ENCODE results near the gene LIN54.

Gene LIN54

DNA sequence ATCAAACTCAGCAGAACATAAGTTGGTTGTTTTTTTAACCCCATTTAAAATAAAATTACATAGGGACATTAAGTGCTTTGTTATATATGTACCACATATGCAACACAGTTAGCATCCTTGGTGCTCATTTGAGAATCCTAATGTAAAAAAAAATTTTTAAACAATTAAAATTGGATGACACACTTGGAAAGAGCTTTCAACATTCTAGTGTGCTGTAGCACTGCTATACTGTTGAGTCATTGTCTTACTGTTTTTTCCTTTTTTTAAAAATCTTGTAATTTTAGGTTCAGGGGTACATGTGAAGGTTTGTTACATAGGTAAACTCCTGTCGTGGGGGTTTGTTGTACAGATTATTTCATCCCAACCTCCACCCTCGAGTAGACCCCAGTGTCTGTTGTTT is 97.3 kb downstream of the LIN54 start:
- no peaks in the 10 kb centered on the region for H3K27me3 Mint-ChIP-seq
- ATAC-seq (replicated peaks; ENCODE audit: extremely low read depth, poor library complexity, severe bottlenecking) (no peak), DNase-seq (ENCODE audit: low spot score in 2 of 2) (no peak)
- H3K36me3 Mint-ChIP-seq (ENCODE audit: insufficient read depth): peaks cover 7% of the 10 kb centered on the region
- no peaks in the 10 kb centered on the region for H3K9me3 Mint-ChIP-seq
- H3K4me1 Mint-ChIP-seq: no peaks in the 10 kb centered on the region
- H3K27ac Mint-ChIP-seq (ENCODE audit: low read depth): no peak overlapping the region
- H3K4me3 Mint-ChIP-seq: no peak overlapping the region

- H3K4me1 Mint-ChIP-seq: peaks cover 6% of the 10 kb centered on the region
- peaks cover 2% of the 10 kb centered on the region for H3K36me3 Mint-ChIP-seq (ENCODE audit: insufficient read depth)
- H3K27me3 Mint-ChIP-seq: no peaks in the 10 kb centered on the region
- H3K9me3 Mint-ChIP-seq: no peaks in the 10 kb centered on the region
- H3K4me3 Mint-ChIP-seq: no peak overlapping the region
- DNase-seq (ENCODE audit: low spot score in 2 of 2): no peak
- H3K27ac Mint-ChIP-seq (ENCODE audit: low read depth): no peak overlapping the region
- ATAC-seq (replicated peaks; ENCODE audit: extremely low read depth, poor library complexity, severe bottlenecking): no peak
Observed at GRCh38 chr4:82909326-82909725, 101.3 kb downstream of the LIN54 start.

GRCh38 chr4:82906469-82906868 is 104.2 kb downstream of the LIN54 start:
- peaks cover 6% of the 10 kb centered on the region for H3K4me1 Mint-ChIP-seq
- no peaks in the 10 kb centered on the region for H3K9me3 Mint-ChIP-seq
- no peak for ATAC-seq (replicated peaks; ENCODE audit: extremely low read depth, poor library complexity, severe bottlenecking)
- no peaks in the 10 kb centered on the region for H3K27me3 Mint-ChIP-seq
- no peak for DNase-seq (ENCODE audit: low spot score in 2 of 2)
- H3K4me3 Mint-ChIP-seq: no peak overlapping the region
- H3K36me3 Mint-ChIP-seq (ENCODE audit: insufficient read depth): peaks cover 2% of the 10 kb centered on the region
- no peak overlapping the region for H3K27ac Mint-ChIP-seq (ENCODE audit: low read depth)

- H3K27ac Mint-ChIP-seq (ENCODE audit: low read depth): peak overlapping the region; percentile 45
- no peak for ATAC-seq (replicated peaks; ENCODE audit: extremely low read depth, poor library complexity, severe bottlenecking)
Observed at GRCh38 chr4:82905205-82905604, 105.4 kb downstream of the LIN54 start.

DNA sequence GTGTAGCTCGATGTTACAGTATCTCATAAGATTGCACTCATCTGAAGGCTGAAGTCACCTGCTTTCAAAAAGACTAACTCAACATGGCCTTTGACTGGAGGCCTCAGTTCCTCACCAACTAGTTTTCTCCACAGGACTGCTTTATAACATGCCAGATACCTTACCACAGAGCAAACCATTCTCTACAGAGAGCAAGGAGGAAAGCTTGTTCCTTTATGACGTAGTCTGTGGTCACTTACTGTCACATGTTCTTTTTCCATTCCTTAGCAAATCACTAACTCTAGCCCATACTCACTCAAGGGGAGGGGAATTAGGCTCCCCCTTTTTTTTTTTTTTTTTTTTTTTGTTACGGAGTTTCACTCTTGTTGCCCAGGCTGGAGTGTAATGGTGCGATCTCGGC is 106.9 kb downstream of the LIN54 start:
- peaks cover 2% of the 10 kb centered on the region for H3K36me3 Mint-ChIP-seq (ENCODE audit: insufficient read depth)
- no peaks in the 10 kb centered on the region for H3K27me3 Mint-ChIP-seq
- no peak overlapping the region for H3K4me3 Mint-ChIP-seq
- H3K27ac Mint-ChIP-seq (ENCODE audit: low read depth): no peak overlapping the region
- peaks cover 6% of the 10 kb centered on the region for H3K4me1 Mint-ChIP-seq
- ATAC-seq (replicated peaks; ENCODE audit: extremely low read depth, poor library complexity, severe bottlenecking) (no peak), DNase-seq (ENCODE audit: low spot score in 2 of 2) (no peak)
- H3K9me3 Mint-ChIP-seq: no peaks in the 10 kb centered on the region

More at GRCh38 chr4:82905205-82905604, 105.4 kb downstream of the LIN54 start:
- Mint-ChIP-seq H3K27me3 (no peaks in the 10 kb centered on the region), H3K4me3 (no peak overlapping the region), H3K36me3 (ENCODE audit: insufficient read depth) (peaks cover 2% of the 10 kb centered on the region), H3K9me3 (no peaks in the 10 kb centered on the region), H3K4me1 (peaks cover 6% of the 10 kb centered on the region)
- DNase-seq (ENCODE audit: low spot score in 2 of 2): no peak

GRCh38 chr4:82901183-82901718 is 109.4 kb downstream of the LIN54 start:
- H3K4me3 Mint-ChIP-seq: no peak overlapping the region
- H3K27ac Mint-ChIP-seq (ENCODE audit: low read depth): no peak overlapping the region
- no peaks in the 10 kb centered on the region for H3K27me3 Mint-ChIP-seq
- ATAC-seq (replicated peaks; ENCODE audit: extremely low read depth, poor library complexity, severe bottlenecking) (no peak), DNase-seq (ENCODE audit: low spot score in 2 of 2) (no peak)
- no peaks in the 10 kb centered on the region for H3K9me3 Mint-ChIP-seq
- peaks cover 12% of the 10 kb centered on the region for H3K36me3 Mint-ChIP-seq (ENCODE audit: insufficient read depth)
- peaks cover 13% of the 10 kb centered on the region for H3K4me1 Mint-ChIP-seq

DNA sequence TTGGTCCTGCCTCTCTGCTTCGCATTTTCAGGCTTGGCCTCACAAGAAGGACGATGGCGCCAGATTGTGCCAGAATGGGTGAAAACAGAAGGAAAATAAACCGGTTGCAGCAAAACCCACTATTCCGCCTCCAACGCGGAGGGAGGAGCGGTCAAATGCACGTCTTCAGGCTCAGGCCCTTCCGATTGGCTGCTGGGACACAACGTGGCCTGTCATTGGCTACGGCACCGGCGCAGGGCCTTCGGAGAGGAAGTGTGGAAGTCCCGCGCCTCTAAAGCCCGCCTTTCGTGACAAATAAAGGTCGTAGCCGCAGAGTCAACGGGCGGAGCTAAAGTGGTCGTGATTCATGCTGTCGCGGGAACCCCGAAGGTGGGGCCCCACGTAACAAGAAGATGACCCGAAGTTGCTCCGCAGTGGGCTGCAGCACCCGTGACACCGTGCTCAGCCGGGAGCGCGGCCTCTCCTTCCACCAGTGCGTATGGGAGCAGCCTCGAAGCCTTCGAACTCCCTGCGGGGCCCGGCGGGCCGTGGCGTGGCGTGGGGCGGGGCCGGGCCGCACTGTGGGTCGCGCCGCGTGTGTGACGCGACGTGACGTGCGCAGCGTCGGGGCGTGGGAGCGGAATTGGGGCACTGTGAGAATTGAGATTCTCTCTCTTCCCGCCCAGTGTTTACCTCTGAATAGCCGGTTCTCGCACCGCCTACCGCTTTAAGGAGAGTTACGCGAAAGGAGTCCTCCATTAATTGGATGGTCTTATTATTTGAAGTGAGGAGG is 110.0 kb downstream of the LIN54 start, which contains the start of gene THAP9:
Gene THAP9, plus strand, starts transcription at position 325 of the 772 bp plus-strand sequence. Its CDS starts 68 bp downstream, at position 393.
- H3K36me3 Mint-ChIP-seq (ENCODE audit: insufficient read depth): peaks cover 14% of the 10 kb centered on the region
- ATAC-seq (replicated peaks; ENCODE audit: extremely low read depth, poor library complexity, severe bottlenecking) (peak; percentile 90), DNase-seq (ENCODE audit: low spot score in 2 of 2) (peak; percentile 91 to 97)
- H3K4me3 Mint-ChIP-seq: no peak within 1 kb of the TSS
- H3K27ac Mint-ChIP-seq (ENCODE audit: low read depth): no peak within 1 kb of the TSS
- H3K4me1 Mint-ChIP-seq: peaks cover 12% of the 10 kb centered on the region
- H3K9me3 Mint-ChIP-seq: no peaks in the 10 kb centered on the region
- H3K27me3 Mint-ChIP-seq: no peaks in the 10 kb centered on the region

- Mint-ChIP-seq H3K27me3 (no peaks in the 10 kb centered on the region), H3K27ac (ENCODE audit: low read depth) (no peak overlapping the region), H3K4me1 (peaks cover 7% of the 10 kb centered on the region), H3K4me3 (no peak overlapping the region), H3K36me3 (ENCODE audit: insufficient read depth) (peaks cover 14% of the 10 kb centered on the region), H3K9me3 (no peaks in the 10 kb centered on the region)
- no peak for ATAC-seq (replicated peaks; ENCODE audit: extremely low read depth, poor library complexity, severe bottlenecking)
- no peak for DNase-seq (ENCODE audit: low spot score in 2 of 2)
Observed at GRCh38 chr4:82900066-82900410, 110.6 kb downstream of the LIN54 start.

- Mint-ChIP-seq H3K4me1 (peaks cover 7% of the 10 kb centered on the region), H3K27me3 (no peaks in the 10 kb centered on the region), H3K27ac (ENCODE audit: low read depth) (no peak overlapping the region), H3K4me3 (no peak overlapping the region), H3K9me3 (no peaks in the 10 kb centered on the region), H3K36me3 (ENCODE audit: insufficient read depth) (peaks cover 16% of the 10 kb centered on the region)
- ATAC-seq (replicated peaks; ENCODE audit: extremely low read depth, poor library complexity, severe bottlenecking): no peak
- DNase-seq (ENCODE audit: low spot score in 2 of 2): no peak
Observed at GRCh38 chr4:82899374-82900065, 111.1 kb downstream of the LIN54 start.

GRCh38 chr4:82898322-82899243 is 112.0 kb downstream of the LIN54 start:
- Mint-ChIP-seq H3K27ac (ENCODE audit: low read depth) (no peak overlapping the region), H3K36me3 (ENCODE audit: insufficient read depth) (peaks cover 24% of the 10 kb centered on the region), H3K4me1 (peaks cover 7% of the 10 kb centered on the region), H3K4me3 (no peak overlapping the region), H3K9me3 (no peaks in the 10 kb centered on the region), H3K27me3 (no peaks in the 10 kb centered on the region)
- DNase-seq (ENCODE audit: low spot score in 2 of 2) (no peak), ATAC-seq (replicated peaks; ENCODE audit: extremely low read depth, poor library complexity, severe bottlenecking) (no peak)

DNA sequence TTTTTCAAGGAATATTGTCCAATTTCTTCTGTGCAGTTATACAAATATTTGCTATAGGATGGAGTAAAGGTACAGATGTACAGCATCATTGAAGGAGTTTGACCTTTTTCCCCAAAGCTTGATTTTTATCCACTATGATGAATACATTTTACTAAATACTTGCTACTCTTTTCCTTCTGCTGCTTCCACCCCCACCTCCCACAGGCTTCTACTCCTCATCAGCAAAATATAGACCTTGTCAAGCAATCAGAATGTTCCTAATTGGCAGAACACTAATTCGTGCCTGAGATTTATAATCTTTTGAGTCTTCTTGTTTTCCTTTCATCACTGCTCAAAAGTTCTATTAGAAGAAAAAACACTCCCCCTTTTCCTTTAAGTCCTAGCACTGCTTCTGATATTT is 113.9 kb downstream of the LIN54 start:
- no peak overlapping the region for H3K27ac Mint-ChIP-seq (ENCODE audit: low read depth)

DNA sequence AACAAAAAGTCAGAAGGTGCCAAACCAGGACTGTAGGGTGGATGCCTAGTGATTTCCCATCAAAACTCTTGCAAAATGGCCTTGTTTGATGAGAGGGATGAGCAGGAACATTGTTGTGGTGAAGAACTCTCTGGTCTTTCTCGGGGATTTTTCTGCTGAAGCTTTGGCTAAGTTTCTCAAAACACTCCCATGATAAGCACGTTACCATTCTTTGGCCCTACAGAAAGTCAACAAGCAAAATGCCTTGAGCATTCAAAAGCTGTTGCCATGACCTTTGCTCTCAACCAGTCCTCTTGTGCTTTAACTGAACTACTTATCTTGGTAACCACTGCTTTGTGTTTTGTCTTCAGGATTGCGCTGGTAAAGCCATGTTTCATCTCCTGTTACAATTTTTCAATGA is 116.7 kb downstream of the LIN54 start:
- H3K27me3 Mint-ChIP-seq: no peaks in the 10 kb centered on the region
- peaks cover 39% of the 10 kb centered on the region for H3K36me3 Mint-ChIP-seq (ENCODE audit: insufficient read depth)
- no peak for ATAC-seq (replicated peaks; ENCODE audit: extremely low read depth, poor library complexity, severe bottlenecking)
- peaks cover 23% of the 10 kb centered on the region for H3K4me1 Mint-ChIP-seq
- no peak overlapping the region for H3K4me3 Mint-ChIP-seq
- H3K9me3 Mint-ChIP-seq: no peaks in the 10 kb centered on the region
- no peak overlapping the region for H3K27ac Mint-ChIP-seq (ENCODE audit: low read depth)
- DNase-seq (ENCODE audit: low spot score in 2 of 2): no peak

More for the DNA sequence above, 113.9 kb downstream of the LIN54 start:
- Mint-ChIP-seq H3K36me3 (ENCODE audit: insufficient read depth) (peaks cover 24% of the 10 kb centered on the region), H3K9me3 (no peaks in the 10 kb centered on the region), H3K27me3 (no peaks in the 10 kb centered on the region), H3K4me3 (no peak overlapping the region), H3K4me1 (peaks cover 9% of the 10 kb centered on the region)
- no peak for DNase-seq (ENCODE audit: low spot score in 2 of 2)
- no peak for ATAC-seq (replicated peaks; ENCODE audit: extremely low read depth, poor library complexity, severe bottlenecking)

Data from central memory CD8-positive, alpha-beta T cell (primary cell).